Endothelial cell (in vitro differentiated cells): Measurements from ENCODE around the gene USP7. TPM values are rescaled to one million over a fixed set of nuclear protein-coding genes. Genes with fewer than 3 reads are reported as not detected.

Experiments used
- DNase-seq: peaks from one replicate; pipeline ENCODE4 v3.0.0; 2021; ENCODE audit warnings: low spot score
- H3K27ac Mint-ChIP-seq: one replicate; pipeline ENCODE4 v1.8.0; 2021; ENCODE audit warnings: mixed read lengths, inconsistent platforms; ENCODE audit not compliant: unreplicated experiment
- H3K27me3 Mint-ChIP-seq: one replicate; pipeline ENCODE4 v1.8.0; 2021; ENCODE audit warnings: mild to moderate bottlenecking, moderate library complexity, mixed read lengths, inconsistent platforms; ENCODE audit not compliant: unreplicated experiment
- H3K36me3 Mint-ChIP-seq: one replicate; pipeline ENCODE4 v1.8.0; 2021; ENCODE audit warnings: mild to moderate bottlenecking, low read depth, mixed read lengths, inconsistent platforms; ENCODE audit not compliant: unreplicated experiment
- H3K4me1 Mint-ChIP-seq: one replicate; pipeline ENCODE4 v1.8.0; 2021; ENCODE audit warnings: mild to moderate bottlenecking, mixed read lengths, inconsistent platforms; ENCODE audit not compliant: unreplicated experiment
- H3K4me3 Mint-ChIP-seq: one replicate; pipeline ENCODE4 v1.8.0; 2021; ENCODE audit warnings: mild to moderate bottlenecking, mixed read lengths, inconsistent platforms; ENCODE audit not compliant: unreplicated experiment
- H3K9me3 Mint-ChIP-seq: one replicate; pipeline ENCODE4 v1.8.0; 2021; ENCODE audit warnings: mixed read lengths, inconsistent platforms; ENCODE audit not compliant: unreplicated experiment
- CTCF ChIP-seq: fragments of 200-600 bp; sonication (generic); IDR thresholded peaks from one replicate; pipeline ENCODE4 v1.5.0; 2021; ENCODE audit warnings: antibody characterized with exemption; ENCODE audit not compliant: unreplicated experiment
- total RNA-seq: library from RNA; stranded (reverse); fragmentation: NEBNext Ultra II Directional; extraction: Animal tissue kit (Norgen Biotek cat#: 25700); gene quantifications from one replicate; pipeline ENCODE4 v1.2.1, GENCODE V29; 2021; ENCODE audit not compliant: unreplicated experiment

The USP7 gene
- total RNA-seq, 1 donor from 2014 or later, result 122 TPM

DNA sequence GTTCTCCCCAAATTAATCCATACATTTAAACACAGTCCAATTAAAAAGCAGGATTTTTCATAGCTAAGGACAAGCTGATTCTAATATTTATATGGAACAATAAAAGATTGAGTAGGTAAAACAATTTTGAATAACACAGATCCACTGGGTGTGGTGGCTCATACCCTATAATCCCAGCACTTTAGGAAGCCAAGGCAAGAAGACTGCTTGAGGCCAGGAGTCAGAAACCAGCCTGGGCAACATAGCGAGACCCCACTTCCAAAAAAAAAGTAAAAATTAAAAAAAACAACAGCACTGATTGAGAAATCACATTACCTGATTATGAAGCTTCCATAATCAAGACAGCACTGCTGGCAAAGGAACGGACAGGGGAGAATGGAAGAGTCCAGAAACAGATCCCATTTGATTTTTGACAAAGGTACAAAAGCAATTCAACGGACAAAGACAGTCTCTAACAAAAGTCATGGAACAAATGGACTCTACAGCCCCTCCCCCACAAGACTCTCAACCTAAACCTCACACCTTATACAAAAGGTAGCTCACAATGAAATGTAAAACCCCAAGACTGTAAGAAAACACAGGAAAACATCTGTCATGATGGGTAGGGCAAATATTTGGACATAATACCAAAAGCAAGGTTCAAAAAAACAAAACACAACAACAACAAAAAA lies 17.9 kb downstream of the USP7 start:
- H3K4me1 Mint-ChIP-seq, result peaks cover 29% of the 10 kb centered on the region
- no peaks in the 10 kb centered on the region for H3K9me3 Mint-ChIP-seq
- no peaks in the 10 kb centered on the region for H3K36me3 Mint-ChIP-seq

GRCh38 chr16:8943966-8944759 lies 19.5 kb downstream of the USP7 start:
- H3K27me3 Mint-ChIP-seq, result peaks cover 2% of the 10 kb centered on the region
- DNase-seq, result no peak

More for the DNA sequence above, 17.9 kb downstream of the USP7 start:
- no peak for DNase-seq
- no peak overlapping the region for H3K4me3 Mint-ChIP-seq
- H3K27ac Mint-ChIP-seq, result no peak overlapping the region
- H3K27me3 Mint-ChIP-seq, result peaks cover 4% of the 10 kb centered on the region
- TF ChIP-seq CTCF, result no peak

GRCh38 chr16:8943001-8943763 lies 20.5 kb downstream of the USP7 start:
- no peak for DNase-seq
- no peak overlapping the region for H3K4me3 Mint-ChIP-seq
- no peak overlapping the region for H3K27ac Mint-ChIP-seq
- no peak for TF ChIP-seq CTCF
- no peaks in the 10 kb centered on the region for H3K36me3 Mint-ChIP-seq
- H3K9me3 Mint-ChIP-seq, result no peaks in the 10 kb centered on the region
- H3K4me1 Mint-ChIP-seq, result peaks cover 21% of the 10 kb centered on the region
- peaks cover 2% of the 10 kb centered on the region for H3K27me3 Mint-ChIP-seq

More at GRCh38 chr16:8943966-8944759, 19.5 kb downstream of the USP7 start:
- Mint-ChIP-seq H3K9me3 (no peaks in the 10 kb centered on the region), H3K36me3 (no peaks in the 10 kb centered on the region), H3K27ac (peak overlapping the region; percentile 5), H3K4me1 (peaks cover 23% of the 10 kb centered on the region), H3K4me3 (no peak overlapping the region)
- no peak for TF ChIP-seq CTCF

GRCh38 chr16:8941718-8942344 lies 21.9 kb downstream of the USP7 start:
- no peak for TF ChIP-seq CTCF
- no peaks in the 10 kb centered on the region for H3K9me3 Mint-ChIP-seq
- H3K27me3 Mint-ChIP-seq, result peaks cover 2% of the 10 kb centered on the region
- no peak for DNase-seq
- peak overlapping the region; percentile 31 for H3K27ac Mint-ChIP-seq
- no peak overlapping the region for H3K4me3 Mint-ChIP-seq
- no peaks in the 10 kb centered on the region for H3K36me3 Mint-ChIP-seq
- H3K4me1 Mint-ChIP-seq, result peaks cover 21% of the 10 kb centered on the region
